A549 treated with Hydrocortisone at 1 μM for 4 hours (cell line): ENCODE data around the gene ANKRD12. TPM values are rescaled to one million over a fixed set of nuclear protein-coding genes. Genes with fewer than 3 reads are reported as not detected.

Experiments used
- total RNA-seq: library from RNA; stranded (reverse); fragments of 200-300 nt; extraction: Qiagen RNA extraction; gene quantifications from 5 replicates; pipeline ENCODE4 v1.2.3, GENCODE V29; 2022

Gene ANKRD12
- total RNA-seq = 2.7 to 4.8 TPM (median 4.4 TPM) in 5 replicates

GRCh38 chr18:9136315-9137155 is at the start of gene ANKRD12:
TSS of gene ANKRD12 (plus strand) at chr18:9136781. CDS start at chr18:9182433, 45,652 bp downstream.

GRCh38 chr18:9102508-9103375 is 33.8 kb upstream of the ANKRD12 start, which contains the start of gene NDUFV2:
TSS of gene NDUFV2 (plus strand) at chr18:9102699. CDS start at chr18:9102744, 45 bp downstream.

GRCh38 chr18:9334329-9334972 is 197.9 kb downstream of the ANKRD12 start, which contains the start of gene TWSG1:
TSS of gene TWSG1 (plus strand) at chr18:9334773. CDS start at chr18:9337230, 2,457 bp downstream.

Other genes with a start within 250 kb of the ANKRD12 start
- gene NDUFV2, start 34.1 kb upstream of the ANKRD12 start, total RNA-seq = 121 to 130 TPM (median 127 TPM) in 5 replicates
- 12.6 to 18.3 TPM (median 17.3 TPM) in 5 replicates for gene TWSG1, start 198.0 kb downstream of the ANKRD12 start, total RNA-seq